ENCODE results near the gene AP1B1.

The AP1B1 gene

DNA sequence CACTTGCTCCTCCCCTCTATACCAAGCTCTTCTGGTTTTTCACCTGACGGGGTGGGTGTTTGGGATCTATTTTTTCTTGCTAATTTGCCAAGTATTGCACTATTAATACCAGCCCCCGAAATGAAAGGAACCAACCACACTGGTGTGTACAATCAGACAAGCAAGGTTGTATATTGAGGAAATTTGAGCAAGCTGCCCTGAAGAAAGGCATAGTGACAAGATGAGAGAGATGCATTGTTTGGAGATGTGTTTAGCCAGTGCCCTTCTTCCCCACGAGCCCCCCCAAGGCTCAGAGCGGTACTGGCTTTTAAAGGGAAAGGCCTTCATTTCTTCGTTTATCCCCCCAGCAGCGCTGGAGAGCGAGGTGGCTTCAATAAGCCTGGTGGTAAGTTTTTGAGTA is 97.2 kb downstream of the AP1B1 start:
- DNase-seq = no peak

DNA sequence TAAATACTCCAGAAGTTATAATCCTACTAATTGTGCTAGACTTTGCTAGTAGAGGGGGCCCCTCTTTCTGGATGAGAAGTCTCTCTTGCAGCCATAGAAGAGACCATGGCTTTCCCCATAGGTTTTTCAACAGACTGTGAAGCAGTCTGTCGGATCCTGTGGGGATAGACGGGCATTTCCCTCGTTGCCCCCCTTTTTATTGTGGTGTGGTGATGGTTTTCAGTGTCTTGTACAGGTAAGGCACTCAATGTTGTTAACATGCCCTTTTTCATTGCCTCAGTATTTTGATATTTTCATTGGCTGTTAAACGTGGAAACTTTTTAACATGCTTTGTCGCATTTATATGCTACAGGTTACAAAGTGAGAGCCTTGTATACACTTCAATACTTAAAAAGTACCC is 98.3 kb downstream of the AP1B1 start:
- DNase-seq = no peak

DNA sequence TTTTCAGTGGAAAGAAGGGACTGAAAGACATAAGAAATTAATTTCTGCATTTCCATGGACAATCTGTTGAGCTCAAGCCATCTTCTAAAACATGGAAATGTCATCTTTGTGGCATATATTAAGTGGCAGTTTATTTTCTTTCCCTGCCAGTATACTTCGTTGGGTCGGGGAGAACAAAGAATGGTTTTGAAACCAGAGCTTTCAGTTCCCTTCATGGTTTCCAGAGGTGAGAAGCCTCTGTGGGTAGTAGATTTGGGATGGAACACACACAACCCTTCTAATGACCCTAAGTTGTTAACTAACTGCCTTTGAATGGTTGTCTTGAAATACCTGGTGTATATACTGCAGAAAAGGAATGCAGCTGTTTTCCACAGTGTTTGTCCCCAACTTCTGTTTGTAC is 99.5 kb downstream of the AP1B1 start:
- DNase-seq = no peak

DNA sequence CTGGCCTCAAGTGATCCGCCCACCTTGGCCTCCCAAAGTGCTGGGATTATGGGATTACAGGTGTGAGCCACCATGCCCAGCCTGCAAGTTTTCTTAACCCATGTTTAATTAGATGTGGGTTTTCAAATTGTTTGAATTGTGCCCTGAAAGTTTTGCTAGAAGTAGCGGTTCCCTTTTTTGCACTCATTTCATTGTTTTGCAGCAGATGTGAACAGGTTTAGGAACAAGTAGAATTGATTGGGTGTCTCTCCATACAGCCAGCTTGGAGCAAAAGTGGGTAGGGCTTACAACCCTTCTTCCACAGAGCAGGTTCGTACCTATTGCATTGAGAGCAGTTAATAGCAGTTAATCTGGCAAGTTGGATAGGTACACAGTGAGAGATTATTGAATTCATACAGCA is 104.2 kb downstream of the AP1B1 start:
- no peak for DNase-seq

DNA sequence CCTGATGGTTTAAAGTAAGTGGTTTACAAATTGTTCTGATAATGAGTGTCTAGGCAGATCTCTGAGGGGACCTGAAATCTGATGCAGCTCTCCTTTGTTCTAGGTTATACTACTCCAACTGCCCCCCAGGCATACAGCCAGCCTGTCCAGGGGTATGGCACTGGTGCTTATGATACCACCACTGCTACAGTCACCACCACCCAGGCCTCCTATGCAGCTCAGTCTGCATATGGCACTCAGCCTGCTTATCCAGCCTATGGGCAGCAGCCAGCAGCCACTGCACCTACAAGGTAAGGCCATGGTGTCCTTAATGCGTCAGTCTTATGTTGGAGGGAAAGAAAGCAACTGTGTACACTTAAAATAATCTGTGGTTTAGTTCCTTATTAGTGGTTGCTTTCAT is 110.4 kb downstream of the AP1B1 start:
- DNase-seq = no peak

Measured in activated effector memory CD4-positive, alpha-beta T cell treated with Interleukin-2 at 50 U/mL for 16 hours (primary cell).